GM12872 (cell line): ENCODE measurements around the gene FLNB.

Source experiments
- TF ChIP-seq, protein P1 (sequence below): IDR thresholded peaks from 3 replicates; pipeline ENCODE4 v1.5.1; 2011; ENCODE audit warnings: low read depth, mild to moderate bottlenecking, low read length, moderate library complexity; ENCODE audit not compliant: insufficient read depth

The FLNB gene

DNA sequence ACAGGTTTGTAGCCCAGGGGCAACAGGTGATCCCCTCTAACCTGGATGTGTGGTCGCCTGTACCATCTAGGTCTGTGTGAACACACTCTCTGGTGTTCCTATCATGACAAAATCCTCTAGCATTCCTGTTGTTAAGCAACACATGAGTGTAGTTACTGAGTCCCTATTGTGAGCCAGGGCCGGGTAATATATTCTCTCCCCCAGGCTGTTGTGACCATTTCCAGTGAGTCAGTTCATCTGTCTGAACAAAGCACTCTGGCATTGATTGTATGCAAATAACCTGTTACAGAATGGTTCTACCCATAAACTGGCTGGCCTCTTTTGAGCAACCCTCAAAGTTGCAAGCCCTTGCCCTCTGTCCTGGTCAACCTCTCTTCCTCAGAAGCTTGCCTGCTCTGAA, 2.6 kb upstream of the FLNB start:
- TF ChIP-seq, protein P1, sequence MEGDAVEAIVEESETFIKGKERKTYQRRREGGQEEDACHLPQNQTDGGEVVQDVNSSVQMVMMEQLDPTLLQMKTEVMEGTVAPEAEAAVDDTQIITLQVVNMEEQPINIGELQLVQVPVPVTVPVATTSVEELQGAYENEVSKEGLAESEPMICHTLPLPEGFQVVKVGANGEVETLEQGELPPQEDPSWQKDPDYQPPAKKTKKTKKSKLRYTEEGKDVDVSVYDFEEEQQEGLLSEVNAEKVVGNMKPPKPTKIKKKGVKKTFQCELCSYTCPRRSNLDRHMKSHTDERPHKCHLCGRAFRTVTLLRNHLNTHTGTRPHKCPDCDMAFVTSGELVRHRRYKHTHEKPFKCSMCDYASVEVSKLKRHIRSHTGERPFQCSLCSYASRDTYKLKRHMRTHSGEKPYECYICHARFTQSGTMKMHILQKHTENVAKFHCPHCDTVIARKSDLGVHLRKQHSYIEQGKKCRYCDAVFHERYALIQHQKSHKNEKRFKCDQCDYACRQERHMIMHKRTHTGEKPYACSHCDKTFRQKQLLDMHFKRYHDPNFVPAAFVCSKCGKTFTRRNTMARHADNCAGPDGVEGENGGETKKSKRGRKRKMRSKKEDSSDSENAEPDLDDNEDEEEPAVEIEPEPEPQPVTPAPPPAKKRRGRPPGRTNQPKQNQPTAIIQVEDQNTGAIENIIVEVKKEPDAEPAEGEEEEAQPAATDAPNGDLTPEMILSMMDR = no peak

DNA sequence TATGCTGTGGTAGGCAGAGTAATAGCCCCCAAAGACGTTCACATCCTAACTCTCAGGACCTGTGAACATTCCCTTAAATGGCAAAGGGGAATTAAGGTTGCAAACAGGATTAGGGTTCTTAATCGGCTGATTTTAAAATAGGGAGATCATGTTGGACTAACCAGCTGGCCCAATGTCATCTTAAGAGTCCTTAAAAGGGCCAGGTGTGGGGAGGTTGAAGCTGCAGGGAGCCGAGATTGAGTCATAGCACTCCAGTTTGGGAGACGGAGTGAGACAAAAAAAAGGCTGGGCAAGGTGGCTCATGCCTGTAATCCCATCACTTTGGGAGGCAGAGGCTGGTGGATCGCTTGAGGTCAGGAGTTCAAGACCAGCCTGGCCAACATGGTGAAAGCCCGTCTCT, 1.6 kb upstream of the FLNB start:
- TF ChIP-seq, protein P1 = no peak

- TF ChIP-seq, protein P1 = no peak
Observed at GRCh38 chr3:58009026-58009748, 965 bp downstream of the FLNB start.

DNA sequence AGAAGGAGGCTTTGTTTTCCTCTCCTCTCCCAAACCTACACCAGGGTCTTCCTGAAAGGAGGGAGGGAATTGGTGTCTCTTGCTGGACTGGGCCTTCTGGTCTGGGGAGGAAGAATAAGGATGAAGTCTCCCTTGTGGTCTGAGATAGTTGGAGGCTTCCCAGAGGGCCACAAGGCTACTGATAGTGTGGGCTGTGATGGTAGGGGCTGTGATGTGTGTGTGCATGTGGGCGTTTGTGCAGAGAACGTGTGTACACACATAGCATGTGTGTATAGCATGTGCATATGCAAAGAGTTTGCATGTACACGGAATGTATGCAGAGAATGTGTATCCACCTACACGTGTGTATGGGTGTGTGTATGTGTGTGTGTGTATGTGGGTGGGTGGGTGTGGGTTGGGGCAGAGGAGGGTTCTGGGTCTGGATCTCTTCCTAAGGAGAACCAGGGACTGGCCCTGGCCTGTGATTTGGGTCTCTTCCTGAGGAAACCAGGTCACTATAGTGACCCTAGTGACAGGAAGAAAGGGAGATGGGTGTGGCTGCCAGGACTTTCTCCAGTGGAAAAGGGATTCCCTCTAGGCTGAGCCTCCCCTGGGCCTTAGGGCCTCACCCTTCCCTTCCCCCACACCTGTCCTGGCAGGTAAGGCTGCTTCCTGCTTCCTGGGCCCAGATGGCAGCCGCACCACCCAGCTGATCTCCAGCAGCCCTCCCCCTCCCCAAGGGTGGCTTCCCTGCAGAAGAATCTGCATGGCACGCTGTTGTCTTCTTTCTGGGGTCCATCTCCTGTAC, 1.7 kb downstream of the FLNB start:
- TF ChIP-seq, protein P1 = no peak

DNA sequence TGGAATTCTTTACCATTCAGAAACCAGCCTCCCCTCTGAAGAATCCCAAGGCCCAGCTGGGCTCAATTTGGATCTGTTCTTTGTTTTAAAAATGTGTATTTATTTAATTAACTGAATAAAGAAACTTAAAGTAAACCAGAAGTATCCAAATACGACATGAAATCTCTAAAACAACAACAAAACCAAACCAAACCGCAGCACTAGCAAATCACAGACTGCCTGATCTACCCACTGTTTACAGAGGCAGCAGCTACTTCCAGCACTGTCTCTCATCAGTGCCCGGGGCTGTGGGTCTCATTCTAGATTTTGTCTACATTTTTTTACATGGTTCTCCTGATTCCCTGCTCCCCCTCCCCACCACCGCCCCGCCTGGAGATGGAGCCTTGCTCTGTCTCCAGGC, 2.3 kb downstream of the FLNB start:
- TF ChIP-seq, protein P1 = no peak

- TF ChIP-seq, protein P1 = no peak
Observed at GRCh38 chr3:58011580-58011979, 3.4 kb downstream of the FLNB start.

DNA sequence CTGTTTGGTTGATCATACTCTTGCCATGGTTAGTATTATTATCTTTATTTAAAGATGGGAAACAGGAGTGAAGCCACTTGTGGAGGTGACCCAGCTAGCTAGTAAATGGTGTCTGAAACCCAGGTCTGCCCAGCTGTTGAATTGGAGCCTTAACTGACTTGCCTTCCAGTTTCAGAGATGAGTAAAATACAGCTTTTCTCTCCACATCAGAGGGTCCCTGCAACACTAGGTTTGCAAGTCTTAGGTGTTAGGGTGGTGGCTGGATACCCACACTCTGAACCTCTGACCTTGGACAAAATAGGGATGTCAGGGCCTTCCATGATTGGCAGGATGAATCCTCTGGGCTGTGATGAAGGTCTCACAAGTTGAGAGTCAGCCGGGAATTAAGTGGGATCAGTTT, 4.1 kb downstream of the FLNB start:
- TF ChIP-seq, protein P1 = no peak
